Hepatocyte (in vitro differentiated cells): ENCODE data around the gene AMBP.

ENCODE experiments used
- EZH2phosphoT487 ChIP-seq: fragments of 200-600 bp; sonication (generic); IDR thresholded peaks from one replicate; pipeline ENCODE4 v1.6.1; 2018; ENCODE audit warnings: antibody characterized with exemption, mild to moderate bottlenecking, low read depth, moderate library complexity; ENCODE audit not compliant: unreplicated experiment, severe bottlenecking
- TF ChIP-seq, protein P1 (sequence below): fragments of 200-600 bp; sonication (generic); IDR thresholded peaks from 2 replicates; pipeline ENCODE4 v1.5.1; 2016; ENCODE audit warnings: antibody characterized with exemption, mild to moderate bottlenecking; ENCODE audit not compliant: poor library complexity

DNA sequence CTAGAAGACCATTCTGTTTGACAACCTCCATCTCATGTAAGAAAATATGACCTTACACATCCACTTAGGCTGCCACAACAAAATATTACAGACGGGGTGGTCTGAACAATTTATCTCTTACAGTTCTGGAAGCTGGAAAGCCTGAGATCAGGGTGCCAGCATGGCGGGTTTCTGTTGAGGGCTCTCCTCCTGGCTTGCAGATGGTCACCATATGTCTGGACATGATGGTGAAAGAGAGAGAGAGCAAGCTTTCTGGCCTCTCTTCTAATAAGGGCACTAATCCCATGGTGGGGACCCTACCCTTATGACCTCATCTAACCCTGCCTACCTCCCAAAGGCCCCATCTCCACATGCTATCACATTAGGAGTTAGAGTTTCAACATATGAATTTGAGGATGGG, 66.0 kb downstream of the AMBP start:
- TF ChIP-seq EZH2phosphoT487, result no peak
- TF ChIP-seq, protein P1, sequence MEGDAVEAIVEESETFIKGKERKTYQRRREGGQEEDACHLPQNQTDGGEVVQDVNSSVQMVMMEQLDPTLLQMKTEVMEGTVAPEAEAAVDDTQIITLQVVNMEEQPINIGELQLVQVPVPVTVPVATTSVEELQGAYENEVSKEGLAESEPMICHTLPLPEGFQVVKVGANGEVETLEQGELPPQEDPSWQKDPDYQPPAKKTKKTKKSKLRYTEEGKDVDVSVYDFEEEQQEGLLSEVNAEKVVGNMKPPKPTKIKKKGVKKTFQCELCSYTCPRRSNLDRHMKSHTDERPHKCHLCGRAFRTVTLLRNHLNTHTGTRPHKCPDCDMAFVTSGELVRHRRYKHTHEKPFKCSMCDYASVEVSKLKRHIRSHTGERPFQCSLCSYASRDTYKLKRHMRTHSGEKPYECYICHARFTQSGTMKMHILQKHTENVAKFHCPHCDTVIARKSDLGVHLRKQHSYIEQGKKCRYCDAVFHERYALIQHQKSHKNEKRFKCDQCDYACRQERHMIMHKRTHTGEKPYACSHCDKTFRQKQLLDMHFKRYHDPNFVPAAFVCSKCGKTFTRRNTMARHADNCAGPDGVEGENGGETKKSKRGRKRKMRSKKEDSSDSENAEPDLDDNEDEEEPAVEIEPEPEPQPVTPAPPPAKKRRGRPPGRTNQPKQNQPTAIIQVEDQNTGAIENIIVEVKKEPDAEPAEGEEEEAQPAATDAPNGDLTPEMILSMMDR, result no peak
